NCI-H146 (cell line): ENCODE results near the gene DRC7.
"Not testable (repeated sequence)": the region's sequence is repeated elsewhere in the genome, so short reads cannot be mapped to it uniquely, and the experiment has no call there.

ENCODE experiments used
- DNase-seq: peaks from one replicate; lab custom pipeline; 2025; lab: John Stamatoyannopoulos, UW

Gene DRC7

GRCh38 chr16:57711993-57712392 is 17.4 kb downstream of the DRC7 start:
- no peak for DNase-seq

GRCh38 chr16:57712569-57712968 is 18.0 kb downstream of the DRC7 start:
- not testable (repeated sequence) for DNase-seq

GRCh38 chr16:57713596-57713995 is 19.0 kb downstream of the DRC7 start:
- DNase-seq, result no peak

- no peak for DNase-seq
These were observed 19.4 kb downstream of the DRC7 start for GRCh38 chr16:57714047-57714446.

- DNase-seq, result peak; percentile 27
These were observed 25.6 kb downstream of the DRC7 start for GRCh38 chr16:57720142-57720575.

GRCh38 chr16:57721356-57722209 is 27.0 kb downstream of the DRC7 start:
- no peak for DNase-seq

- DNase-seq, result no peak
These were observed 27.5 kb downstream of the DRC7 start for GRCh38 chr16:57722210-57722499.

- no peak for DNase-seq
These were observed 28.0 kb downstream of the DRC7 start for GRCh38 chr16:57722651-57723050.

- DNase-seq, result no peak
These were observed 28.6 kb downstream of the DRC7 start for GRCh38 chr16:57723170-57723569.

GRCh38 chr16:57724531-57724930 is 29.9 kb downstream of the DRC7 start:
- no peak for DNase-seq

- no peak for DNase-seq
These were observed 30.5 kb downstream of the DRC7 start for GRCh38 chr16:57725151-57725550.

- DNase-seq, result no peak
These were observed 30.9 kb downstream of the DRC7 start for GRCh38 chr16:57725554-57725953.

- DNase-seq, result no peak
These were observed 31.4 kb downstream of the DRC7 start for GRCh38 chr16:57725976-57726375.

- no peak for DNase-seq
These were observed 31.9 kb downstream of the DRC7 start for GRCh38 chr16:57726433-57726947.

GRCh38 chr16:57727610-57728009 is 33.0 kb downstream of the DRC7 start:
- DNase-seq, result no peak

GRCh38 chr16:57728336-57729181 is 34.0 kb downstream of the DRC7 start:
- DNase-seq, result no peak

GRCh38 chr16:57729182-57729484 is 34.5 kb downstream of the DRC7 start:
- no peak for DNase-seq

- DNase-seq, result not testable (repeated sequence)
These were observed 35.2 kb downstream of the DRC7 start for GRCh38 chr16:57729852-57730251.

- no peak for DNase-seq
These were observed 36.4 kb downstream of the DRC7 start for GRCh38 chr16:57730771-57731730.

GRCh38 chr16:57732037-57732436 is 37.4 kb downstream of the DRC7 start:
- DNase-seq, result no peak

GRCh38 chr16:57732714-57733113 is 38.1 kb downstream of the DRC7 start:
- no peak for DNase-seq

GRCh38 chr16:57734308-57734924 is 39.8 kb downstream of the DRC7 start:
- no peak for DNase-seq
